ENCODE data around the gene BPIFA1.

- TF ChIP-seq CTCF (conservative IDR thresholded peaks at IDR 0.05; ENCODE audit: low read depth, low read length): no peak
- no peak for TF ChIP-seq EZH2 (IDR thresholded peaks at IDR 0.05; ENCODE audit: low read length, unreplicated experiment)
Measured at GRCh38 chr20:33188421-33188820, 47.4 kb upstream of the BPIFA1 start.

All from PC-3 (cell line).